ENCODE results near the gene PDE3A.

- no peak for TF ChIP-seq POLR2AphosphoS5 (IDR thresholded peaks at IDR 0.05)
- TF ChIP-seq CTCF (IDR thresholded peaks at IDR 0.05), result no peak
- TF ChIP-seq POLR2A (IDR thresholded peaks at IDR 0.05), result no peak
Observed at GRCh38 chr12:20392339-20392738, 24.0 kb downstream of the PDE3A start.

Data from transverse colon (tissue), 4 donors.